Measurements from ENCODE around the gene FNDC8.

DNA sequence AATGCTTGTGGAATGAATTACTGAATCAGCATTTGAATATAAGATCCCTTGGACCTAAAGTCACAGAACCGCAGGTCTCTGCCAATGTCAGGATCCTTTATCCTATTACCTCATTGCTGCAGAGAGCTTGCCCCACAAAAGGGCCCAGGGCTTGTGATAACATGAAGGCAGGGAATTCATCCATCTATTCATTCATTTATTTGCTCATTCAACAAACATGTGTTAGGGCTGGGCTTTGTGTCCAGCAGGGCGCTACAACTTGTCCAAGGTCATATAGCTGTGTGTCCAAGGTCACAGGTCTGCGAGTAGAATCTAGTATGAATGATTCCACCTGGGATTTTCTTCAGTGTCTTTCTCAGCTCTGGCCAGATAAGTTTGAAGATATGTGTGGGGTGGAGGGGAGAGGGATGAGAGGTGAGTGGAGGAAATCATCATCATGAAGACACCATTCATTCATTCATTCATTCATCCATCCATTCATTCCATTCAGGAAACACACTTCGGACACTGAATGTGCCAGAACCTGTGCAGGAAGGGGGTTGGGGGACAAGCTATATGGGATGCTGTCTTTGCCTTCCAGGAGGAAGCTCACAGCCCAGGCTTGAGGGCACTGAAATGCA lies 24.9 kb downstream of the FNDC8 start:
- no peak for TF ChIP-seq CTCF (IDR thresholded peaks at IDR 0.05)
- TF ChIP-seq, protein P1, sequence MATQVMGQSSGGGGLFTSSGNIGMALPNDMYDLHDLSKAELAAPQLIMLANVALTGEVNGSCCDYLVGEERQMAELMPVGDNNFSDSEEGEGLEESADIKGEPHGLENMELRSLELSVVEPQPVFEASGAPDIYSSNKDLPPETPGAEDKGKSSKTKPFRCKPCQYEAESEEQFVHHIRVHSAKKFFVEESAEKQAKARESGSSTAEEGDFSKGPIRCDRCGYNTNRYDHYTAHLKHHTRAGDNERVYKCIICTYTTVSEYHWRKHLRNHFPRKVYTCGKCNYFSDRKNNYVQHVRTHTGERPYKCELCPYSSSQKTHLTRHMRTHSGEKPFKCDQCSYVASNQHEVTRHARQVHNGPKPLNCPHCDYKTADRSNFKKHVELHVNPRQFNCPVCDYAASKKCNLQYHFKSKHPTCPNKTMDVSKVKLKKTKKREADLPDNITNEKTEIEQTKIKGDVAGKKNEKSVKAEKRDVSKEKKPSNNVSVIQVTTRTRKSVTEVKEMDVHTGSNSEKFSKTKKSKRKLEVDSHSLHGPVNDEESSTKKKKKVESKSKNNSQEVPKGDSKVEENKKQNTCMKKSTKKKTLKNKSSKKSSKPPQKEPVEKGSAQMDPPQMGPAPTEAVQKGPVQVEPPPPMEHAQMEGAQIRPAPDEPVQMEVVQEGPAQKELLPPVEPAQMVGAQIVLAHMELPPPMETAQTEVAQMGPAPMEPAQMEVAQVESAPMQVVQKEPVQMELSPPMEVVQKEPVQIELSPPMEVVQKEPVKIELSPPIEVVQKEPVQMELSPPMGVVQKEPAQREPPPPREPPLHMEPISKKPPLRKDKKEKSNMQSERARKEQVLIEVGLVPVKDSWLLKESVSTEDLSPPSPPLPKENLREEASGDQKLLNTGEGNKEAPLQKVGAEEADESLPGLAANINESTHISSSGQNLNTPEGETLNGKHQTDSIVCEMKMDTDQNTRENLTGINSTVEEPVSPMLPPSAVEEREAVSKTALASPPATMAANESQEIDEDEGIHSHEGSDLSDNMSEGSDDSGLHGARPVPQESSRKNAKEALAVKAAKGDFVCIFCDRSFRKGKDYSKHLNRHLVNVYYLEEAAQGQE (IDR thresholded peaks at IDR 0.05; ENCODE audit: low read depth, low read length): no peak
- no peak for TF ChIP-seq MAX (IDR thresholded peaks at IDR 0.05; ENCODE audit: low read depth)
- no peak for TF ChIP-seq POLR2AphosphoS5 (IDR thresholded peaks at IDR 0.05; ENCODE audit: low read depth, low read length)
- no peak for TF ChIP-seq TAF1 (IDR thresholded peaks at IDR 0.05; ENCODE audit: borderline replicate concordance, low read depth, low read length)
- TF ChIP-seq, protein P2, sequence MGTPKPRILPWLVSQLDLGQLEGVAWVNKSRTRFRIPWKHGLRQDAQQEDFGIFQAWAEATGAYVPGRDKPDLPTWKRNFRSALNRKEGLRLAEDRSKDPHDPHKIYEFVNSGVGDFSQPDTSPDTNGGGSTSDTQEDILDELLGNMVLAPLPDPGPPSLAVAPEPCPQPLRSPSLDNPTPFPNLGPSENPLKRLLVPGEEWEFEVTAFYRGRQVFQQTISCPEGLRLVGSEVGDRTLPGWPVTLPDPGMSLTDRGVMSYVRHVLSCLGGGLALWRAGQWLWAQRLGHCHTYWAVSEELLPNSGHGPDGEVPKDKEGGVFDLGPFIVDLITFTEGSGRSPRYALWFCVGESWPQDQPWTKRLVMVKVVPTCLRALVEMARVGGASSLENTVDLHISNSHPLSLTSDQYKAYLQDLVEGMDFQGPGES (IDR thresholded peaks at IDR 0.05; ENCODE audit: low read depth, low read length): no peak
